IPS DF 6.9 (cell line): Measurements from ENCODE around the gene FUBP1.

Experiments
- DNase-seq: peaks from one replicate; pipeline ENCODE4 v3.0.0-alpha.2; 2013; ENCODE audit warnings: low read depth, low spot score
- H3K27ac ChIP-seq: one replicate; pipeline ENCODE4 v1.5.1; 2013; ENCODE audit warnings: low read length, control low read depth
- H3K27me3 ChIP-seq: 2 replicates; pipeline ENCODE4 v1.6.1; 2013; ENCODE audit warnings: mild to moderate bottlenecking, low read length; ENCODE audit not compliant: control insufficient read depth, insufficient read depth
- H3K36me3 ChIP-seq: 2 replicates; pipeline ENCODE4 v1.6.1; 2013; ENCODE audit warnings: low read length; ENCODE audit not compliant: control insufficient read depth, insufficient read depth
- H3K4me1 ChIP-seq: 2 replicates; pipeline ENCODE4 v1.6.1; 2013; ENCODE audit warnings: low read length; ENCODE audit not compliant: control insufficient read depth, insufficient read depth
- H3K4me3 ChIP-seq: 2 replicates; pipeline ENCODE4 v1.5.1; 2013; ENCODE audit warnings: mild to moderate bottlenecking, low read length
- H3K9me3 ChIP-seq: 2 replicates; pipeline ENCODE4 v1.6.1; 2013; ENCODE audit warnings: low read length, inconsistent platforms; ENCODE audit not compliant: control insufficient read depth, insufficient read depth
- WGBS: extraction: QIAGEN DNeasy Blood & Tissue Kit; methylation state at CpG from one replicate; pipeline ENCODE4 v1.1.7; 2013; ENCODE audit warnings: mixed read lengths, missing lambda C conversion rate; ENCODE audit not compliant: insufficient read length, insufficient coverage; 5-methylcytosine and 5-hydroxymethylcytosine counted together

FUBP1 gene

DNA sequence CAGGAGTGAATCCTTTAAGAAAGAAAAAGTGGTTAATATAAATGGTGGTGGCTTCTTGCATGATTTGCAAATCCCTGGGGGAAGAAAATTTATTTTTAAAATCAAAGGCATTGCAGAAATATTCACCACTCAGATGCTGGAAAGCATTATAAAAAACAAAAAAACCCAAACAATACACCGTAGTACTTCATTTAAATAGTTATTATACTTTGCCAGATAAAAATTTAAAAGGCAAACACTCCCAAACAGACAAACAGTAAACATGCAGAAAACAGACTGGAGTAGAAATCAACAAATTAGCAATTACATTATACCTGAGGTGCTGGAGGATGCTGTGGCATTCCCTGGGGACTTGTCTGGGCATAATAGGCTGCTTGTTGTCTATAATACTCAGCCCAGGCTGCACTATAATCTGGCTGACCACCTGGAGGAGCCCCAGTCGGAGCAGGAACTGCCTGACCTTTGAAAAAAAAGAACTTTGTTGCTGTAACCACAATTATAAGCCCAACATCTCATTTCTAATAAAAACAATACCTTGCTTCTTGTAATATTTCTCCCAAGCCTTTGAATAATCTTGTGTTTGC, 29.9 kb downstream of the FUBP1 start:
- no peaks in the 10 kb centered on the region for H3K4me1 ChIP-seq
- peaks cover 9% of the 10 kb centered on the region; the same call in 1 of the 2 replicates for H3K36me3 ChIP-seq
- no peaks in the 10 kb centered on the region for H3K27me3 ChIP-seq
- WGBS, result 100% methylated on average over 1 of the region's 2 CpGs
- H3K4me3 ChIP-seq, result no peak overlapping the region
- DNase-seq, result no peak
- no peaks in the 10 kb centered on the region for H3K9me3 ChIP-seq
- no peak overlapping the region for H3K27ac ChIP-seq

GRCh38 chr1:77945345-77945744, 33.5 kb downstream of the FUBP1 start:
- Histone ChIP-seq H3K4me3 (no peak overlapping the region), H3K27me3 (no peaks in the 10 kb centered on the region), H3K36me3 (peaks cover 5% of the 10 kb centered on the region; the same call in 1 of the 2 replicates), H3K4me1 (no peaks in the 10 kb centered on the region), H3K27ac (no peak overlapping the region), H3K9me3 (no peaks in the 10 kb centered on the region)
- no CpG with 5 or more reads among the region's 2 CpGs for WGBS
- no peak for DNase-seq

- H3K27ac ChIP-seq, result no peak overlapping the region
- no peaks in the 10 kb centered on the region for H3K4me1 ChIP-seq
- no CpG with 5 or more reads among the region's 4 CpGs for WGBS
- H3K9me3 ChIP-seq, result no peaks in the 10 kb centered on the region
- DNase-seq, result no peak
- no peak overlapping the region for H3K4me3 ChIP-seq
- H3K27me3 ChIP-seq, result no peaks in the 10 kb centered on the region
- peaks cover 5% of the 10 kb centered on the region; the same call in 1 of the 2 replicates for H3K36me3 ChIP-seq
Measured at GRCh38 chr1:77942400-77943140, 36.3 kb downstream of the FUBP1 start.

GRCh38 chr1:77940921-77941570, 37.8 kb downstream of the FUBP1 start:
- no peak for DNase-seq
- H3K27ac ChIP-seq, result no peak overlapping the region
- no peaks in the 10 kb centered on the region for H3K9me3 ChIP-seq
- H3K4me3 ChIP-seq, result no peak overlapping the region
- no peaks in the 10 kb centered on the region for H3K4me1 ChIP-seq
- no CpG with 5 or more reads among the region's 4 CpGs for WGBS
- no peaks in the 10 kb centered on the region for H3K27me3 ChIP-seq
- peaks cover 2% of the 10 kb centered on the region; the same call in 1 of the 2 replicates for H3K36me3 ChIP-seq

DNA sequence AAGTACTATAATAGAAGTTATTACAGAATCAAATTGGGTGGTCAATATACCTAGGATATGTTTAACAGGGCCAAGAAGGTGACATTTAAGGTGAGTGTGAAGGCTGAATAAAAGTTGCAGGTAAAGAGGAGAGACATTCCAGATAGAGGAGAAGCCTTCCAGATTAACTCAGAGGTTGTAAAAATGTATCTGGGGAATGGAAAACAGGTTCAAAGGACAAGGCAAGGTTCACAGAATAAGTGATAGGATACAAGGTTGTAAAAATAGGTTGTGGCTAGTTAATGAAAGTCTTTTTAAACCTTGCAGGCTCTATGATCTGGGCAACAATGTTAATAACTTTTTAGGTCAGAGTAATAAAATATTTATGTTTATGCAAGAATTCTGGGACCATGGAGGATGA, 40.2 kb downstream of the FUBP1 start:
- no peaks in the 10 kb centered on the region for H3K27me3 ChIP-seq
- H3K36me3 ChIP-seq, result no peaks in the 10 kb centered on the region; the same call in 1 of the 2 replicates

GRCh38 chr1:77929806-77930205, 49.1 kb downstream of the FUBP1 start:
- no peak overlapping the region for H3K27ac ChIP-seq
- H3K9me3 ChIP-seq, result no peaks in the 10 kb centered on the region
- no peak for DNase-seq
- no peaks in the 10 kb centered on the region for H3K36me3 ChIP-seq
- 100% methylated on average over 1 of the region's 2 CpGs for WGBS
- H3K27me3 ChIP-seq, result no peaks in the 10 kb centered on the region
- no peaks in the 10 kb centered on the region; the same call in 1 of the 2 replicates for H3K4me1 ChIP-seq
- no peak overlapping the region for H3K4me3 ChIP-seq

More for the DNA sequence above, 40.2 kb downstream of the FUBP1 start:
- H3K27ac ChIP-seq, result no peak overlapping the region
- H3K9me3 ChIP-seq, result no peaks in the 10 kb centered on the region
- DNase-seq, result no peak
- H3K4me3 ChIP-seq, result no peak overlapping the region
- no peaks in the 10 kb centered on the region; the same call in 1 of the 2 replicates for H3K4me1 ChIP-seq

DNA sequence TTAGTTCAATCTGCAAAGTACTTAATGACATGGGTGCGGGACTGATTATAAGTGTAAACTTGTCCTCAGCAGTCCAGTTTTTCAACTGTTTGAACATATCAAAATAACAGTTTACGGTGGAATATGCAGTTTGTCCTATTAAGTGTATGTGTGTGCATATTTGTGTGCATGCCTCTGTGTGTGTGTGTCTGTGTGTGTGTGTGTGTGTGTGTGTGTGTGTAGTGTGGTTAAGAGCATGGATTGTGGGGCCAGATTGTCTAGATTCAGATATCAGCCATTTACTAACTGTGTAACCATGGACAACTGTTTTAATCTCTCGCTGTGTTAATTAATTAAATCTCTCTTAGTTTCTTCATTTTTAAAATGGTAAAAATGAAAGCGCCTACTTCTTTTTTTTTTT, 51.5 kb downstream of the FUBP1 start:
- H3K27ac ChIP-seq, result no peak overlapping the region
- H3K36me3 ChIP-seq, result no peaks in the 10 kb centered on the region
- no peak for DNase-seq
- no peaks in the 10 kb centered on the region for H3K9me3 ChIP-seq
- H3K27me3 ChIP-seq, result no peaks in the 10 kb centered on the region
- H3K4me3 ChIP-seq, result no peak overlapping the region
- no peaks in the 10 kb centered on the region for H3K4me1 ChIP-seq
- WGBS, result no CpG with 5 or more reads among the region's 4 CpGs

DNA sequence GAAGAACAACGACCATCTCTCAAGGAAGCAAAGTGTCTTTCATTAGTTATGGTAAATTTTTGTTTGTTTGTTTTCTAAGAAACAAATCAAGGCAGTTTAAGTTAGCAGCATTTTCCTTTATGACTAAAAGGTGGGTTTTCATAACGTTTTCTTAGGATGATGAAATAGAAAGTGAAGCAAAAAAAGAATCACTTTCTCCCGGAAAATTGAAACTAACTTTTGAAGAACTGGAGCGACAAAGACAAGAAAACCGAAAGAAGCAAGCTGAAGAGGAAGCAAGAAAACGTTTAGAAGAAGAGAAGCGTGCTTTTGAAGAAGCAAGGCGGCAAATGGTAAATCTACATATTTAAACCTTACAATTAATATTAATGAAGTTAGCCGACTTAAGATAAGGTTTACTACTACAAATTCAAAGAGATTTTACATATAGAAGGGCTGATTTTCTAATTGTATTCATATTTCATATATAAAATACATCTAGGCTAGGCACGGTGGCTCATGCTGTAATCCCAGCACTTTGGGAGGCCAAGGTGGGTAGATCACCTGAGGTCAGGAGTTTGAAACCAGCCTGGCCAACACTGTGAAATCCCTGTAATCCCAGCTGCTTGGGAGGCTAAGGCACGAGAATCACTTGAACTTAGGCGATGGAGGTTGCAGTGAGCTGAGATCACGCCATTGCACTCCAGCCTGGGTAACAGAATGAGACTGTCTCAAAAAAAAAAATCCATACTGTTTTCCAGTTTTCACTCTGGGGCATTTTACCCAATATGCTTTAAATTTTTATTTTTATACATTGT, 52.1 kb downstream of the FUBP1 start:
- WGBS, result no CpG with 5 or more reads among the region's 13 CpGs
- no peak for DNase-seq
- Histone ChIP-seq H3K4me3 (no peak overlapping the region), H3K36me3 (no peaks in the 10 kb centered on the region), H3K27ac (no peak overlapping the region), H3K9me3 (no peaks in the 10 kb centered on the region), H3K27me3 (no peaks in the 10 kb centered on the region), H3K4me1 (no peaks in the 10 kb centered on the region)

- Histone ChIP-seq H3K27ac (no peak overlapping the region), H3K9me3 (no peaks in the 10 kb centered on the region), H3K27me3 (no peaks in the 10 kb centered on the region), H3K4me3 (no peak overlapping the region), H3K36me3 (no peaks in the 10 kb centered on the region), H3K4me1 (no peaks in the 10 kb centered on the region)
- no peak for DNase-seq
- no CpG with 5 or more reads among the region's 2 CpGs for WGBS
Measured at GRCh38 chr1:77925956-77926355, 52.9 kb downstream of the FUBP1 start.

DNA sequence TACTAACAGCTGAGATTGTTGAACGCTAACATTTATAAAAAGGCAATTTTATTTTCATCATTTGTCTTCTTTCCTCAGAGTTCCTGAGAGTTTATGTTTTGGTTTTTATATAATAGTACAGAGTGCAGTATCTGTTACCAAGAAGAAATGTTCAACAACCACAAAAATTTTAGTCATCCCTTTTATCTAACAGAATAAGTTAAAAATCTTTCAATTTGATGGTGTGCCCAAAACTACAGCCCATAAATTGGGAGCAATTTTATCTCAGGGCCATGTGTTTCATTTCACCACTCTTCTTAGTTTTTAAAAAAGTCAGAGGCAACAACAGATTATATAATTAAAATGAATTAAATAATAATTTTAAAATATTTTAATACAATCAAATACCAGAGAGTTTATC, 53.4 kb downstream of the FUBP1 start:
- no CpG with 5 or more reads among the region's 1 CpG for WGBS
- Histone ChIP-seq H3K36me3 (no peaks in the 10 kb centered on the region), H3K4me3 (no peak overlapping the region), H3K4me1 (no peaks in the 10 kb centered on the region), H3K9me3 (no peaks in the 10 kb centered on the region), H3K27ac (no peak overlapping the region), H3K27me3 (no peaks in the 10 kb centered on the region)
- DNase-seq, result no peak
